SK-N-SH (cell line): ENCODE results near the gene LTBP1. TPM values are rescaled to one million over a fixed set of nuclear protein-coding genes. Genes with fewer than 3 reads are reported as not detected.

ENCODE experiments used
- CTCF ChIA-PET: fragments of 300-600, 350-600 bp; formaldehyde crosslinking; extraction: SDS; loops from one replicate; lab custom pipeline; 2021; lab: Yijun Ruan, JAX
- POLR2A ChIA-PET: fragments of 350-600 bp; sonication (Branson Sonifier 250); formaldehyde crosslinking; extraction: SDS; loops from one replicate; lab custom pipeline; 2020; ENCODE audit warnings: antibody characterized with exemption, inconsistent platforms; lab: Yijun Ruan, JAX
- DNase-seq: peaks from one replicate; pipeline ENCODE4 v3.0.0; 2012
- H2AFZ ChIP-seq: fragments of 200-600 bp; sonication (generic); 2 replicates; pipeline ENCODE4 v1.8.1; 2016; ENCODE audit warnings: antibody characterized with exemption, mild to moderate bottlenecking, low read depth
- H3F3A ChIP-seq: fragments of 200-600 bp; sonication (generic); replicated peaks from 2 replicates; pipeline ENCODE3; 2016; ENCODE audit warnings: antibody characterized with exemption, mild to moderate bottlenecking; ENCODE audit not compliant: insufficient read depth
- H3K27ac ChIP-seq, 2 experiments: fragments of 200-500 bp in 1 of 2; fragments of 200-600 bp in 1 of 2; sonication (Bioruptor generic) in 1 of 2; sonication (generic), shearing (Covaris generic) in 1 of 2; 2 replicates each; pipeline versions ENCODE4 v1.5.1 to v1.6.1; 2014 to 2016; ENCODE audit warnings: low read depth in 2 of 2, inconsistent platforms in 1 of 2, low read length in 1 of 2, mild to moderate bottlenecking in 1 of 2, mixed read lengths in 1 of 2
- H3K27me3 ChIP-seq: fragments of 200-600 bp; sonication (generic), shearing (Covaris generic); 2 replicates; pipeline ENCODE4 v1.6.1; 2016; ENCODE audit warnings: mixed run types; ENCODE audit not compliant: insufficient read depth
- H3K36me3 ChIP-seq, 2 experiments: fragments of 200-500 bp in 1 of 2; fragments of 200-600 bp in 1 of 2; sonication (Bioruptor generic) in 1 of 2; sonication (generic) in 1 of 2; replicated peaks in 1 of 2; 2 replicates each; pipeline versions ENCODE3 to v1.5.1; 2014 to 2016; ENCODE audit warnings: low read length in 1 of 2, mild to moderate bottlenecking in 1 of 2; ENCODE audit not compliant: insufficient read depth in 2 of 2, control insufficient read depth in 1 of 2
- H3K4me1 ChIP-seq, 2 experiments: fragments of 200-500 bp in 1 of 2; fragments of 200-600 bp in 1 of 2; sonication (Bioruptor generic) in 1 of 2; sonication (generic), shearing (Covaris generic) in 1 of 2; 2 replicates each; pipeline versions ENCODE4 v1.5.1 to v1.6.1; 2014 to 2016; ENCODE audit warnings: low read depth in 1 of 2, low read length in 1 of 2, mixed run types in 1 of 2; ENCODE audit not compliant: insufficient read depth in 2 of 2, control insufficient read depth in 1 of 2
- H3K4me2 ChIP-seq: fragments of 200-600 bp; sonication (generic), shearing (Covaris generic); 2 replicates; pipeline ENCODE4 v1.6.1; 2017; ENCODE audit warnings: mixed run types
- H3K4me3 ChIP-seq, 2 experiments: fragments of 200-500 bp in 1 of 2; fragments of 200-600 bp in 1 of 2; sonication (Bioruptor generic) in 1 of 2; sonication (generic), shearing (Covaris generic) in 1 of 2; 2 replicates each; pipeline versions ENCODE4 v1.5.1 to v1.8.1; 2014 to 2016; ENCODE audit warnings: low read depth in 2 of 2, inconsistent platforms in 1 of 2, low read length in 1 of 2, mild to moderate bottlenecking in 1 of 2, mixed read lengths in 1 of 2, moderate library complexity in 1 of 2
- H3K79me2 ChIP-seq: fragments of 200-600 bp; sonication (generic); 2 replicates; pipeline ENCODE4 v1.8.1; 2017; ENCODE audit warnings: mild to moderate bottlenecking; ENCODE audit not compliant: insufficient read depth
- H3K9ac ChIP-seq: fragments of 200-600 bp; sonication (generic); 2 replicates; pipeline ENCODE4 v1.6.1; 2017; ENCODE audit warnings: mixed run types
- H3K9me2 ChIP-seq: fragments of 200-600 bp; sonication (generic); 2 replicates; pipeline ENCODE4 v1.6.1; 2017; ENCODE audit warnings: mixed run types
- H3K9me3 ChIP-seq: fragments of 200-600 bp; sonication (generic); 2 replicates; pipeline ENCODE4 v1.6.1; 2017; ENCODE audit warnings: mixed run types, mild to moderate bottlenecking, moderate library complexity
- H4K20me1 ChIP-seq: fragments of 200-600 bp; sonication (generic); 2 replicates; pipeline ENCODE4 v1.6.1; 2017; ENCODE audit warnings: mild to moderate bottlenecking, mixed run types; ENCODE audit not compliant: insufficient read depth
- ELF1 ChIP-seq: IDR thresholded peaks from 2 replicates; pipeline ENCODE4 v1.4.0; 2012
- EP300 ChIP-seq, 2 experiments: IDR thresholded peaks; 2 replicates each; pipeline versions ENCODE4 v1.4.0 to v1.6.1; 2012; ENCODE audit warnings: borderline replicate concordance in 1 of 2, low read depth in 1 of 2, low read length in 1 of 2
- EZH2phosphoT487 ChIP-seq: fragments of 200-600 bp; sonication (generic); IDR thresholded peaks from 2 replicates; pipeline ENCODE4 v1.6.1; 2017; ENCODE audit warnings: low read depth, mixed run types, mild to moderate bottlenecking, antibody characterized with exemption, moderate library complexity, borderline replicate concordance
- FOXJ3 ChIP-seq: sonication (generic); formaldehyde crosslinking; IDR thresholded peaks from 2 replicates; pipeline ENCODE4 v1.5.1; 2020; ENCODE audit warnings: mild to moderate bottlenecking, missing genetic modification reagents
- FOXM1 ChIP-seq: IDR thresholded peaks from 2 replicates; pipeline ENCODE4 v1.4.0; 2012; ENCODE audit warnings: low read depth, mild to moderate bottlenecking
- JUND ChIP-seq: IDR thresholded peaks from 2 replicates; pipeline ENCODE4 v1.4.0; 2012
- MAX ChIP-seq: IDR thresholded peaks from 2 replicates; pipeline ENCODE4 v1.4.0; 2012; ENCODE audit warnings: low read depth
- MEF2A ChIP-seq: IDR thresholded peaks from 2 replicates; pipeline ENCODE4 v1.4.0; 2012; ENCODE audit warnings: low read depth, borderline replicate concordance
- NFIC ChIP-seq: IDR thresholded peaks from 2 replicates; pipeline ENCODE4 v1.4.0; 2012; ENCODE audit warnings: borderline replicate concordance
- NRF1 ChIP-seq: IDR thresholded peaks from 2 replicates; pipeline ENCODE4 v1.6.1; 2012; ENCODE audit warnings: low read depth, mild to moderate bottlenecking, low read length
- PBX3 ChIP-seq: IDR thresholded peaks from 2 replicates; pipeline ENCODE4; 2012
- RAD21 ChIP-seq: IDR thresholded peaks from 2 replicates; pipeline ENCODE4 v1.6.1; 2012; ENCODE audit warnings: mild to moderate bottlenecking, low read length
- RFX5 ChIP-seq: IDR thresholded peaks from 2 replicates; pipeline ENCODE4 v1.6.1; 2012; ENCODE audit warnings: mild to moderate bottlenecking, improper control_type of control experiment, low read length
- RXRA ChIP-seq: IDR thresholded peaks from 2 replicates; pipeline ENCODE4 v1.4.0; 2012; ENCODE audit warnings: low read depth, mild to moderate bottlenecking, borderline replicate concordance
- TAF1 ChIP-seq: IDR thresholded peaks from 2 replicates; pipeline ENCODE4 v1.6.1; 2012; ENCODE audit warnings: low read depth, mild to moderate bottlenecking, low read length, moderate library complexity, borderline replicate concordance
- TCF12 ChIP-seq: IDR thresholded peaks from 2 replicates; pipeline ENCODE4 v1.4.0; 2012
- TEAD4 ChIP-seq: IDR thresholded peaks from 2 replicates; pipeline ENCODE4 v1.4.0; 2012; ENCODE audit warnings: mild to moderate bottlenecking, borderline replicate concordance; ENCODE audit not compliant: insufficient read depth
- USF2 ChIP-seq: fragments of 150-350 bp; IDR thresholded peaks from 2 replicates; pipeline ENCODE4 v1.6.1; 2017; ENCODE audit warnings: antibody characterized with exemption, low read length, low read depth, borderline replicate concordance
- ZBTB33 ChIP-seq: IDR thresholded peaks from 2 replicates; pipeline ENCODE4 v1.4.0; 2012; ENCODE audit warnings: low read depth, borderline replicate concordance
- WGBS: methylation state at CpG from one replicate; pipeline ENCODE4 v1.1.6; 2017; ENCODE audit warnings: low lambda C conversion rate; 5-methylcytosine and 5-hydroxymethylcytosine counted together
- polyA plus RNA-seq, 3 experiments: library from polyadenylated mRNA; depleted of rRNA; stranded (reverse); fragments of >200 nt; gene quantifications; 2 replicates each; pipeline ENCODE4 v1.2.3, GENCODE V29; 2012
- TF ChIP-seq, protein P1 (sequence below): fragments of 200-600 bp; sonication (generic); IDR thresholded peaks from 2 replicates; pipeline ENCODE4 v1.6.1; 2017; ENCODE audit warnings: antibody characterized with exemption, mild to moderate bottlenecking, moderate library complexity

Gene LTBP1
- polyA plus RNA-seq, 1 of the 3 experiments (the other 2 are of a cell fraction): 467 TPM

GRCh38 chr2:32901313-32901712, 45.4 kb upstream of the LTBP1 start:
- H3K9me2 ChIP-seq: no peaks in the 10 kb centered on the region
- DNase-seq: no peak
- TF ChIP-seq USF2 (no peak), EP300 (IDR thresholded peaks at IDR 0.05; ENCODE audit: borderline replicate concordance in 1 of 2, low read depth in 1 of 2, low read length in 1 of 2) (no peak), RFX5 (no peak), JUND (no peak), TCF12 (no peak), TEAD4 (no peak), ELF1 (no peak), RXRA (no peak), EZH2phosphoT487 (no peak), ZBTB33 (no peak)
- TF ChIP-seq, protein P1, sequence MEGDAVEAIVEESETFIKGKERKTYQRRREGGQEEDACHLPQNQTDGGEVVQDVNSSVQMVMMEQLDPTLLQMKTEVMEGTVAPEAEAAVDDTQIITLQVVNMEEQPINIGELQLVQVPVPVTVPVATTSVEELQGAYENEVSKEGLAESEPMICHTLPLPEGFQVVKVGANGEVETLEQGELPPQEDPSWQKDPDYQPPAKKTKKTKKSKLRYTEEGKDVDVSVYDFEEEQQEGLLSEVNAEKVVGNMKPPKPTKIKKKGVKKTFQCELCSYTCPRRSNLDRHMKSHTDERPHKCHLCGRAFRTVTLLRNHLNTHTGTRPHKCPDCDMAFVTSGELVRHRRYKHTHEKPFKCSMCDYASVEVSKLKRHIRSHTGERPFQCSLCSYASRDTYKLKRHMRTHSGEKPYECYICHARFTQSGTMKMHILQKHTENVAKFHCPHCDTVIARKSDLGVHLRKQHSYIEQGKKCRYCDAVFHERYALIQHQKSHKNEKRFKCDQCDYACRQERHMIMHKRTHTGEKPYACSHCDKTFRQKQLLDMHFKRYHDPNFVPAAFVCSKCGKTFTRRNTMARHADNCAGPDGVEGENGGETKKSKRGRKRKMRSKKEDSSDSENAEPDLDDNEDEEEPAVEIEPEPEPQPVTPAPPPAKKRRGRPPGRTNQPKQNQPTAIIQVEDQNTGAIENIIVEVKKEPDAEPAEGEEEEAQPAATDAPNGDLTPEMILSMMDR: no peak
- TF ChIP-seq, all 33 proteins: peak for 0
- ChIA-PET POLR2A (no interaction called here), CTCF (interaction anchor here (1.3 kb wide), 1 partner anchor 14 kb away, joined by 3 read pairs; no protein-coding TSS in a partner anchor)
- Histone ChIP-seq H3K79me2 (no peaks in the 10 kb centered on the region), H3K9ac (no peak overlapping the region), H3K27ac (no peak overlapping the region), H3K36me3 (no peaks in the 10 kb centered on the region), H2AFZ (peak overlapping the region; percentile 31; the same call in 1 of the 2 replicates), H3K4me1 (no peaks in the 10 kb centered on the region), H4K20me1 (no peaks in the 10 kb centered on the region), H3K27me3 (no peaks in the 10 kb centered on the region), H3F3A (no peaks in the 10 kb centered on the region), H3K4me2 (no peak overlapping the region), H3K4me3 (no peak overlapping the region), H3K9me3 (no peaks in the 10 kb centered on the region)
- 47% methylated on average over 7 of the region's 7 CpGs for WGBS

DNA sequence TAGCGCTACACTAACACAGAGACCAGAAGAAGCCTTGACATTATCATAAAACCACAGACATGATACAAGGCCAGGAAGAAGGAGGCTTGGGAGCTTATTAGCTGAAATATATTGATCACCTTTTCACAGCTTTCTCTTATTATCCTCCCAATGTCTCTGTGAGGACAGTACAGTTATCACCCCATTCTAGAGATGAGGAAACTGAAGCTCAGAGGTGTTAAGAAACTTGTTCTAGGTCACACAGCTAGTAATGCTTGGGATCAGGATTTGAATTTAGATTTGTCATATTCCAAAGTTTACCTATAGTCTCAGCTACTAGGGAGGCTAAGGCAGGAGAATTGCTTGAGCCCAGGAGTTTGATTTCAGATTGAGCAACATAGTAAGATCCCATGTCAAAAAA, 44.6 kb upstream of the LTBP1 start:
- H3F3A ChIP-seq: no peaks in the 10 kb centered on the region
- H3K9me3 ChIP-seq: no peaks in the 10 kb centered on the region
- no peak overlapping the region for H3K4me3 ChIP-seq
- no peak for DNase-seq
- no peak overlapping the region for H3K4me2 ChIP-seq
- no peaks in the 10 kb centered on the region for H3K27me3 ChIP-seq
- H3K9me2 ChIP-seq: no peaks in the 10 kb centered on the region
- no peaks in the 10 kb centered on the region for H3K79me2 ChIP-seq
- no peak overlapping the region for H2AFZ ChIP-seq
- H3K27ac ChIP-seq: no peak overlapping the region
- WGBS: 54% methylated on average over 1 of the region's 1 CpG
- no peaks in the 10 kb centered on the region for H3K4me1 ChIP-seq
- no peaks in the 10 kb centered on the region for H3K36me3 ChIP-seq
- POLR2A ChIA-PET: no interaction called here
- CTCF ChIA-PET: no interaction called here
- H3K9ac ChIP-seq: no peak overlapping the region
- H4K20me1 ChIP-seq: no peaks in the 10 kb centered on the region
- no peak for TF ChIP-seq NRF1
- no peak for TF ChIP-seq MAX
- no peak for TF ChIP-seq RAD21
- TF ChIP-seq MEF2A: no peak
- TF ChIP-seq NFIC: no peak
- no peak for TF ChIP-seq EP300 (IDR thresholded peaks at IDR 0.05; ENCODE audit: borderline replicate concordance in 1 of 2, low read depth in 1 of 2, low read length in 1 of 2)
- TF ChIP-seq TCF12: no peak
- TF ChIP-seq ELF1: no peak
- no peak for TF ChIP-seq TEAD4
- no peak for TF ChIP-seq FOXM1
- TF ChIP-seq FOXJ3 (CRISPR knock-in tag): no peak
- no peak for TF ChIP-seq TAF1
- TF ChIP-seq, protein P1: no peak
- TF ChIP-seq PBX3: no peak
